ENCODE results near the gene TBC1D21. TPM values are rescaled to one million over a fixed set of nuclear protein-coding genes. Genes with fewer than 3 reads are reported as not detected.

TBC1D21 gene
- total and polyA plus RNA-seq, 10 of the 15 experiments (the other 5 are each of a cell fraction or from before 2014, with no cell fraction given): not detected

GRCh38 chr15:73849641-73850040 lies 23.7 kb upstream of the TBC1D21 start (continued):
- TF ChIP-seq NKRF (conservative IDR thresholded peaks at IDR 0.05): no peak

- ChIA-PET POLR2A (no interaction called here), SMC1A (ENCODE audit: uncharacterized antibody, unreplicated experiment) (interaction anchor here (0.6 kb wide), 1 partner anchor 116 kb away, joined by 3 read pairs; no protein-coding TSS in a partner anchor), CTCF (no interaction called here), RAD21 (ENCODE audit: unreplicated experiment) (no interaction called here)
- Histone ChIP-seq H3K9me3 (replicated peaks; ENCODE audit: control insufficient read depth, insufficient read depth, low read length) (no peaks in the 10 kb centered on the region), H3K9ac (ENCODE audit: control insufficient read depth, insufficient read depth, low read length) (no peak overlapping the region), H3K36me3 (ENCODE audit: control insufficient read depth in 2 of 2, insufficient read depth in 2 of 2, low read length in 1 of 2) (no peaks in the 10 kb centered on the region), H4K20me1 (ENCODE audit: control insufficient read depth, insufficient read depth) (no peaks in the 10 kb centered on the region), H3K27me3 (replicated peaks in 1 of 2; ENCODE audit: control insufficient read depth in 2 of 2, insufficient read depth in 2 of 2, low read length in 1 of 2) (peaks cover 0 to 1% of the 10 kb centered on the region in 2 experiments; a peak in 2 of 4 replicates), H3K27ac (ENCODE audit: control insufficient read depth, insufficient read depth) (no peak overlapping the region), H3K4me2 (ENCODE audit: control insufficient read depth, insufficient read depth) (no peak overlapping the region), H3K4me3 (no peak overlapping the region), H3K79me2 (ENCODE audit: control insufficient read depth, insufficient read depth, low read length) (no peaks in the 10 kb centered on the region), H3K4me1 (ENCODE audit: control insufficient read depth, insufficient read depth, low read length) (no peaks in the 10 kb centered on the region), H2AFZ (ENCODE audit: control insufficient read depth, low read depth, low read length) (no peak overlapping the region)
- intact Hi-C loops (cut with micrococcal nuclease; ENCODE audit: unreplicated experiment) (no loop called here), in situ Hi-C loops (cut with MboI) (no loop called here)
- TF ChIP-seq MYB (IDR thresholded peaks at IDR 0.05; ENCODE audit: borderline replicate concordance, low read depth, low read length) (no peak), RBBP5 (conservative IDR thresholded peaks at IDR 0.05) (no peak), ZNF24 (IDR thresholded peaks at IDR 0.05) (no peak), SMC3 (IDR thresholded peaks at IDR 0.05; ENCODE audit: borderline replicate concordance, low read length) (no peak), BACH1 (IDR thresholded peaks at IDR 0.05; ENCODE audit: borderline replicate concordance) (no peak), KAT2A (conservative IDR thresholded peaks at IDR 0.05; ENCODE audit: control insufficient read depth, low read depth, low read length) (no peak)
- no peak for ATAC-seq
- FAIRE-seq: no peak
- no peak for DNase-seq (ENCODE audit: low read depth, low spot score)
- no TSS peak for BruUV-seq (replicated peaks)
- 4% methylated on average over 1 of the region's 1 CpG for WGBS (ENCODE audit: insufficient coverage, insufficient replicate concordance, low lambda C conversion rate, missing lambda C conversion rate)
Observed at GRCh38 chr15:73850228-73850627, 23.1 kb upstream of the TBC1D21 start.
